ENCODE results near the gene OCA2.
"Not testable (repeated sequence)": the region's sequence is repeated elsewhere in the genome, so short reads cannot be mapped to it uniquely, and the experiment has no call there.

Gene OCA2

DNA sequence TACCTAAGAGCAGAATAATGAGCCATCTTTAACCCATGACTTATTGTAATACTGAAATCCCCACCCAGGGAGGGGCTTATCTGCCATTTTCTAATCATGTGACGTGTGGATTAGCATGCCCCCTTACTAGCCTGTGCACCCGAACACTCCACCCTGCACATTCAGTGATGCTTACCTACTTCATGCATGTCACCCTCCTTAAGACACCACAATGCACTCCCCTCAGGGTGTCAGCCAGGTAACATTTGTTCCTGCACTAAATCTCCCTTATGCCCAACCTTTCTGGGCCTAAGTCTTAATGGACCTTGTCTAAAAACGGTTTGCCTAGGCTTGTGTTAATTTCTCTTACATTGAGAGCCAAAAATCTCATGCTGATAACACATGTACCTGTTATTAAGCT, 336.6 kb downstream of the OCA2 start:
- DNase-seq, result no peak

DNA sequence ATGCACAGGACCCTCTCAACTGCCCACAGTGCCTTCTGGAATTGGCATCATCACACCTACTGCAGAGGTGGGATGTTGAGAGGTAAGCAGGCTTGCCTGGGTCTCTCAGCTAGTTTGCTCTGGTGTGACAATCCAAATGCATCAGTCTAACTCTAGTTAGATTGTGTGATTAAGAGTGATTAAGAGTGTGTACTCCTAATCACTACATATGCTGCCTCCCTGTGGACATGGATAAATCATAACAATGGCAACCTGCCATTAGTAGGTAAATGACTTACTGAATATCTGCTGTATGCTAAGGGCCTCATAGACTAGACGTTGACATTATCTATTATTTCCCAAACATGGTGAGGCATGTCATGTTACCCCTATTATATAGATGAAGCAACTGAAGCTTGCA, 342.1 kb downstream of the OCA2 start:
- DNase-seq, result no peak

DNA sequence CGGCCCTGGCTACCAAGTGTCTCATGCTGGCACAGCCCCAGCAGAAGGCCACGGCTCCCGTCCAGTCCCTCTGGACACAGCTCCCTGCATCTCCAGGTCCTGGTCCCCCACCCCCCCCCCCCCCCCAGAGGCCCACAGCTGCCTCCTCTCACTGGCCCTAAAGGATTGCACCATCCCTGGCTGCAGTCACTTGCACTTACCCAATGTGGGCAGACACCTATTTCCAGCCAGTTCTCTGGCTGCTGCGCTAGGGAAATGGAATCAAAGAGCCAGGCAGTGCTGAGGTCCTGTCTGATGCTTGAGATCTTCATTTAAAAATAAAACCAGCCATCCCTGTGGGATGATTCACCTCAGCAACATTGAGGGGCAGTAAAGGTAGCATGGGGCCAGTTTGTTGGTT, 346.4 kb downstream of the OCA2 start:
- no peak for DNase-seq

DNA sequence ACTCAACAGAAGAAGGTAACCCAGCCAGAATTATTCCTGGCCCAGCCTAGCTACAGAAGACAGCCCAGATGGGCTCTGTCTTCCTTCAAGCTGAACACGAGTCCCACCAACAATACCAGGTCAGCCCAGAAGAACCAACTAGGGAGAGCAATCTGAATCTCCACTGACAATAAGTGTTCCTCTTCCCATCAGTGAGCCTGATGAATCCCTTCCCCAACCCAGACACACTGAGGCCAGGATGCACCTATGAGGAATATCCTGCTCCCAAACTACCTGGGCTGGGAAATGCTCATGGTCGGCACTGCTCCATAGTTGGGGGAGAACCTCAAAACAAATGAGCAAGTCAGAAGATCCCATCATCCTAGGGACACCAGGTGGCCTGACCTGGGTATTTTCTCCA, 351.1 kb downstream of the OCA2 start:
- DNase-seq, result no peak

DNA sequence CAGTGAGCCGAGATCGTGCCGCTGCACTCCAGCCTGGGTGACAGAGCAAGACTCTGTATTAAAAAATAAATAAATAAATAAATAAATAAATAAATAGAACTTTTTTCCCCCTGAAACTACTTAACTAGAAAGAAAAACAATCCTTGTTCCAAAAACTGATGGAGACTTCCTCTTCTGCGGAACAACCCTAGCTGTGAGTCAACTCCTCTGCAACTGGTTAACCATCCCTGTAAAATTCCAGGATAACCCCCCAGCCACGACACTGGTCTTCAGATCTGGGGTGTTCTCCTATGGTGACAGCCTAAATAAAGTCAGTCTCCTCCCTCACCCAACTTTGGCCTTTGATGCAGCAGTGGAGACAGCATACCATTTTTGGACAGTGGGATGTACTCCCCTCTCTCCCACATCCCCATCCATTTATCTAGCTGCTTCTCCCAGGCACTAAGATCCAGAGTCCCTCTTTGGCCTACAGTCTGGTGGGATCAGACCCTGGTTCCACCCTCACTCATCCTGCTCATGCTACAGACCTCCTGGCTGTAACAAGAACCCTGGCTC, 352.6 kb downstream of the OCA2 start:
- DNase-seq, result no peak

DNA sequence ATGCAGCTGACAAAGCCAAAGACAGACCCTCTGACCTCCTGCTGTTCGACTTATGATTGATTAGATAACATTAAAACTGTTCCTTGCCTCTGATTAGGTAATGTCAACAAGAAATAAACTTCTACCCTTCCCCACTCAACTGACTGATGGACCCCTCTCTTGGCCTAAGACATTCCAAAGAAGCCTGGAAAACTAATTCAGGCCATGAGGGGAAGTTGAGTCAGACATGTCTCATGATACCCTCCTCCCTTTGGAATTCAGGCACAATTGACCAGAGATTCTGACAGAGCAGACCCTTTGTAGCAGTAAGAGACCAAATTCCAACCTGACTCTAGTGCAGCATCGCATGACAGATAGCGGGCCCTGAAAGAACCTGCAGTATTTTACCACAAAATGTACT, 354.5 kb downstream of the OCA2 start:
- no peak for DNase-seq

DNA sequence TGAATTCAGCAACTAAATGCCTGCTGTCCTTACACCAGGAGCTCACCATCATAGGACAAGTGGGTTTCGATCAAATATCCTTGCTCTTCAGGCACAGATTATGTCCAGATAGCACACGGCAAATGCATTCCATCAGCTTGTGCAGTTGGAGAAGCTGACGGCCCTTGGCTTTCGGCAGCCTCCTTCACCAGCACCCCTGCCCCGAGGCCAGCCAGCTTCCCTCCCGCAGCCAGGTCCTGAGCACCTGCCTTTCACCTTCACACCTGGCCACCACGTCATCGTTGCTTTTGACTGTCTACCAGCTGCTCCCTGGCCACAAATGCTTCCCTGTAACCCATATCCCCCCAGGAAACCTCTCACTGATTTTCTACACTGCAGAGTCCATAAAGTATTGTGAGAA, 355.5 kb downstream of the OCA2 start:
- DNase-seq, result no peak

DNA sequence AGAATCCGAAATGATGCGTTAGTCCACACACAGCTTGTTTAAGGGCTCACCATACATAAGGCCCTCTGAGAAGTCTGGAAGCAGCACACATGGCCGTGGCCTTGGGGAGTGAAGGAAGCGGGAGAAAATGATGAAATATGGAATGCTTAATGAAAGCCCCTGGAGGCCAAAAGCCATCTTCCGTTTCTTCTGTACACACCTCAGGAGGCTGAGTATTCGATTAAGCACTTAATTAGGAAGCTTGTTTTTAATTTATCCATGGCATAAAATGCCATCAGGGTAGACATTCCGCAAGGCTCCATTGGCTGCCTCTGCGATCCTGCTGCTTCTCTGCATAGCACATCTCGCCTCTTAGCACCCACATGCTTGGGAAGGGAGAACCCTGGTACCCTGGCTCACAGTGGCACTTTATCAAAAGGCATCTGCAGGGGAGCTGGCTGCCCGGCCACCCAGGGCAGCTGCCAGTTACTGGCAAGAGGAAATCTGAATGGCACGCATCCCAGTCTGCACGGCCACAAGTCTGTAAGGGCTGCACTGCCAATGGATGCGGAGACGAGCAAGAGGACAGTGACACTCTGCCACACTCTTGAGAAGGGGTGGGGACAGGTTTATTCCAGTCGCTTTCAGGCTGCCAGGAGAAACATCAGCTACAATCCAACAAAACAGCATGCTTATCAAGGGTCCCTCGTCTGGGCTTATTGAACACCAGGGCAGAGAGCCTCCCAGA, 356.2 kb downstream of the OCA2 start:
- no peak for DNase-seq

DNA sequence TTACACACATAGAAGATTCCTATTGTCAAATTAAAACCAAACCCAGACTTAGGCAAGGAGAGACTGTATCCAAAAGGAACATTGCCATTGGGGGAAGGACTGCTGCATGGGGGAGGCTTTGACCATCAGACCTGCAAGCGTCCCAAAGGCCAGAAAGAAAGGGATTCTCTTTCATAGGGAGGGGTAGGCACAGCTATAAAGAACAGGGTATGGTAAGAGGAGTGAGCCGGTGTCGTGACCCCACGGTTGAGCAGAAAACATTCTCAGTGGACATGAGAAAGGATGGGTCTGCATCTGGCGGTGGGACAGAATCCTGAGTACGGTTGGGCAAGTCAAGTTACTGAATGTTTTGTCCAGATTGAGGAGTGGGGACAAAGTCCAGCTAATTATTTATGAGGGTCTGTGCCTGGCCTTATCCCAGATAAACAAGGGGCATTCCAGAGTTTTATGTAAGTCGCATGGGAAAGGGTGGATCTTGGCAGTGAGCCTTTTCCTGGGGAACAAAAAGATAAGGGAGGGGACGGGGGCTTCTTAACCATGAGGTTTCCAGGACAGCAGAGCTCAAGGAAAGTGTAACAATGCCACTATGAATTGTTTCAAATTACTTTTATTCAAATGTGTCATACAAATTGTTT, 357.8 kb downstream of the OCA2 start:
- DNase-seq, result no peak

DNA sequence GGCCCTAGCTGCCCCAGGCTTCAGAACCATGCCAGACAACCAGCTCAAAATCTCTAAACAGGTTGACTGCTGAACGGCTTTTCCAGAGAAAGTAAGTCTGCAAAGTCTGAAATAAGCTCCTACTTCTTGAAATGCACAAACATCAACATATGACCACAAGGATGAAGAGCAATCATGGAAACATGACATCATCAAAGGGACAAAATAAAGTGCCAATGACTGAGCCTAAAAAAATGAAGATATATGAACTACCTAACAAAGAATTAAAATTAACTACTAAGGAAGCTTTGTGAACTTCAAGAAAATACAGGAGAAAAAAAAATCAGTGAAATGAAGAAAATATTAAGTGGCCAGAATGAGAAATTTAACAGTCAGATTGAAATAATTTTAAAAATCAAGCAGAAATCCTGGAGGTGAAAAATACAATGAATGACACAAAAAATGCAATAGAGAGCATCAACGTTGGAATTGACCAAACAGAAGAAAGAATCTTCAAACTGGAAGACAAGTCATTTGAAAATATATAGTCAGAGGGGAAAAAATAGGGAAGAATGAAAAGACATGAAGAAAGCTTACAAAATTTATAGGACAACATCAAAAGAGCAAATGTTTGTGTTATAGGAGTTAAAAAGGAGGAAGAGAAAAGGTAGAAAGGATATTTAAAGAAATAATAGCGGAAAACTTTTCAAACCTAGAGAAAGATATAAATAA, 364.2 kb downstream of the OCA2 start:
- DNase-seq, result no peak

DNA sequence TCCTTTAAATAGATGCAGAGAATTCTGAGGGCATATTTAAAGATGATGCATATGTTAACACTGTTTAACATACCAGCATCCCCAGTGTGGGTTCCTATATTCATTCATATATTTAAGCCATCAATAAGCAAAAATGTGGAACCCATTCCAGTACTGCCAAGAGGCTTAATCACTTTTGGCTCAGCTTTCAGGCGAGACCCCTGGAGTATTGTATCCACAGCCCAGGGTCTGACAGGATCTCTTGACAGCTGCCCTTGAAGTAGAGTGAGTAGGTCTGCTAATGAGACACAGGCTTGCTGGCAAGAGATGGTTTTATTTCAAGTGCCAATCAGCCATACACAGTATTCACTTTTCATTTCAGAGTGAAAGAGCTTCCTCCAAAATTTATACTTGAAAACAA, 367.3 kb downstream of the OCA2 start:
- DNase-seq, result no peak

DNA sequence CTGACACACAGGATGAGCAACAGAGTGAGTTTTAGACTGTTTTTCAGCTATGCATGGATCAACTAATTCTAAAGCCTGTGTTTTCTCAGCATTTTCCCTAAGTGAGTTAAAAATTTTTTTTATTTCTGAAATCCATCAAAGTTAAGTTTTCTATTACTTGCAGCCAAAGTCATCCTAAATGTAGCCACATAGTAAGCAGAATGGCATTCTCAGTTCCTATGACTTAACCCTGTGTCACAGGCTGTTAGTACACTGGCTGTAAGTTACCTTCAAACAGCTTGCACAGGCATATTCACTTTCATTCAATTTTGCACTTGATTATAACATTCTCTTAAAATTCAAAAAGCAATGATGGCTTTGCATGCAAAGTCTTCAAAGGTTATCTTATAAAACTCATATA, 368.2 kb downstream of the OCA2 start:
- DNase-seq, result no peak

DNA sequence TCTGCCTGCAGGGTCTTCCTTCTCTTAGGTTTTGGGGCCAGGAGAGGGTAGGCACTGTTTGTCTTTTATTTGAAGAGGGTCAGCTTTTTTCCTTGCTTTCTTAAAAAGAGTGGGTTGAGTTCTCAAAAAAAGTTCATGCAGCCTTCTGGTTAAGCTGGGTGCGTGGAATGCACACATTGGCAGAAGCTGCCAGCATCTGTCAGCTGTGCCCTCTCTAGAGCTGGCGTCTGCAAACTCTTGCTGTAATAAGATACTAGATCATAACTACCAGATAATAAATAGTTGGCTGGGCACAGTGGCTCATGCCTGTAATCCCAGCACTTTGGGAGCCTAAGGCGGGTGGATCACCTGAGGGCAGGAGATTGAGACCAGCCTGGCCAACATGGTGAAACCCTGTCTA, 373.4 kb downstream of the OCA2 start:
- DNase-seq, result peak; percentile 27

DNA sequence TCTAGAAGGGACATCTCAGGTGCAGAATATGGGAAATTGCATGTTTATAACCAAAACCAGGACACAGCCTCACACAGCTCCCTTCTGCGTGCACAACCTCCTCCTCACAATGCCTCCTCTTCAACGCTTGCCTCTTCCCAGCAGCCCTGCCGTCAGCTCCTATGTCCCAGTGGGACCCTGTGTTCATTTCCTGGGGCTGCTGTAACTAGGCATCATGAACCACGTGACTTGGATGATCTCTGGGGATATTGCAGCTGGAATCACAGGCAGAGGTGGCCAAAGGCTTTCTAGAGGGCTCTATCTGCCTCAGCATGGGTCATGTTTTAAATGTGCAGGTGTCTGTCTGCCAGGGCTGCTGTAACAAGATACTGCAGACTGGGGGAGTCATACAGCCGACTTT, 375.3 kb downstream of the OCA2 start:
- DNase-seq, result no peak

DNA sequence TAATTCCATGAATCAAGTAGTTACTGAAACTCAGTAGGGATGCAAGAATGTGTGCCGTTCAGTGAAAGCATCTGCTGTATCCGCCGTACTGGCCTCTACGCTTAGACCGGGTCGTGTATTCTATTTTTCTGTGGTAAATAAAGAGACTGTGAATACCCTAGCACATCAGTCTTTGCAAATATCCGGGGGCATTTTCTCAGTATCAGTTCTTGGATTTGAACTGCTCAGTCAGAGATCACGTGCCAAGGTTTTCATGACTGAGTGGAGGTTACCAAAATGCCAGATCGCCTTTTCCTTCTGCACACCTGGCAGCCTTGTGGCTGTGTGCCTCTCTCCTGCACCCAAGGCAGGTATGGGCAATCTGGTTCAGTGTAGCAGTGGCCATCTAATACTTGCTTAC, 377.0 kb downstream of the OCA2 start:
- no peak for DNase-seq

DNA sequence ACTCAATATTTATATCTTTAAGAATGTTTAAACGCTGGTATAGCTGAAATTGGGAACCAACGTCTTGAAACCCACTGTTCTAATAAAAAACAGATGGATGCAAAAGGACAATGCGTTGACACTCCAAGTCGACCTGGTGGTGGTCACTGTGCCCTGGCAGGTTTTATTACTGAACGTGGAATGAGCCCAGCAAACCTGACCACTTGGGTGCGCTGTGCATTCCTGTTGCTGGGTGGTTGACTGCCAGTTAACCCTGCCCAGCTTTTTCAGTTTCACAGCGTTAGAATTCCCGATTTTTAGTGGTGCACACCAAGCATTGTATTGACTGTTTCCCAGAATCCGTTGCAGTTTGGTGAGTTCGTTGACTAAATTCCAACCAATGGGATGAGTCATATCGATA, 384.4 kb downstream of the OCA2 start:
- no peak for DNase-seq

DNA sequence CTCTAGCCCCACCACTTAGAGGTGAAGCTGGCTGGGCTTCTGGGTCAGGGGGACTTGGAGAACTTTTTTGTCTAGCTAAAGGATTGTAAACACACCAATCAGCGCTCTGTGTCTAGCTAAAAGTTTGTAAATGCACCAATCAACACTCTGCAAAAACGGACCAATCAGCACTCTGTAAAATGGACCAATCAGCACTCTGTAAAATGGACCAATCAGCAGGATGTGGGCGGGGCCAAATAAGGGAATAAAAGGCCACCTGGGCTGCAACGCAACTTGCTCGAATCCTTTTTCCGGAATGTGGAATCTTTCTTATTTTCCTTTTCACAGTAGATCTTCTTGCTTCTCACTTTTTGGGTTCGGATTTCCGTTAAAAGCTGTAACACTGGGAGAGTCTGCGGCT, 385.3 kb downstream of the OCA2 start:
- DNase-seq, result not testable (repeated sequence)

DNA sequence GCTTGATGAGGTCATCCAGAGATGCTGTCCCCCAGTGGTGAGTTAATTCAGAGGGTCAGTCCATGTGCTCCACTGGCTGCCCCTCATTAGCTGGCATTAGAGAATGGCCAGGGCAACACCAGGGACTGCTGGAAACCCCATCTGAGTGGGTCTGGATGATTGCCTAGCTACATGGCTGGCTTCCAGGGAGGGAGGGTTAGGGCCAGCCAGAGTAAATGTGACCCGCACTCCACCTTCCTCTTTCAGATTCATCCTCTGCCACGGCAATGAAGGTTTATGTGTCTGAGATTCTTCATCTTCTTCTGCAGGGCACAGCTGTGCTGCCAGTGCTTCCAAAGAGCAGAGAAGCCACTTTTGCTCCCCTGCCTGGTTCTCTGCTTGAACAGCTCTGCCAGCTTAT, 391.9 kb downstream of the OCA2 start:
- DNase-seq, result no peak

DNA sequence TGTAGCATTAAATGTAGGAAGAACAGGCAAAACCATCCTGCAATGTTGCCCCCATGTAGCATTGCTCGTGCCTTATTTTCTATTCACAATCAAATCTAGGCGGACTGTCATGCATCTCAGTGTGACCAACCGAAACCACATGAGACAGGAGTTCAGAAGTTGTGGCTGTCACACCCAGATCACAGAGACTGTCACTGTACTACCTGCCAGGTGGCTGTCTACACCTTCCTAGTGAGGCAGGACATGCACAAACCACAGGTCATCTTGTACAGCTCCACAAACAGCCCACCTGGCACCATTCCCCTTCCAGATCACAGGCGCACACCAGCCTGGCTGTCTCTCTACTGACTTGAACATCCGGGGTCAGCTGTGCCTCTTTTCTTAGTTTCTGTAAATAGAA, 392.8 kb downstream of the OCA2 start:
- DNase-seq, result no peak

DNA sequence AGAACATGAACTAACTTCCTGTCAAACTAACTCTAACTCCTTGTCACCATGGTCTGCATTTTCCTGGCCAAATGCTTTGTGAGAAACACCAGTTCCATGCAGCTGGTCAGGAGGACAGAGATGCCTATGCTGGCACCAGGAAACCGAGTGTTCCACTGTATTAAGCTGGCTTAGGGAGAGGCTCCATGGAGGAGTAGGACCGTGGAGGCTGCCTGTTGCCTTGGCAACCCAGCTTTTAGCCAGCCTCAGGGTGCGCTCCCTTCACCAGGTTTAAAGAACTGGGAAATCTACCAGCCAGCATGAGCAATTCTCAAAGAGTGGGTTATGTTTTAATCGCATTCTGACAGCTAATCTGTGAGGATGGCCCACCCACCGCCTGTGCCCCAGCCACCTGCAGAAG, 394.1 kb downstream of the OCA2 start:
- no peak for DNase-seq
